Activated CD4-positive, alpha-beta T cell treated with anti-CD3 and anti-CD28 coated beads for 24 hours (primary cell): Measurements from ENCODE around the gene LTBR.
"Not testable (repeated sequence)": the region's sequence is repeated elsewhere in the genome, so short reads cannot be mapped to it uniquely, and the experiment has no call there.

Experiments used
- DNase-seq, 2 donors: peaks; one replicate each; pipeline ENCODE4 v3.0.0-alpha.2; 2020; ENCODE audit warnings: low read depth in 2 of 2

Gene LTBR

DNA sequence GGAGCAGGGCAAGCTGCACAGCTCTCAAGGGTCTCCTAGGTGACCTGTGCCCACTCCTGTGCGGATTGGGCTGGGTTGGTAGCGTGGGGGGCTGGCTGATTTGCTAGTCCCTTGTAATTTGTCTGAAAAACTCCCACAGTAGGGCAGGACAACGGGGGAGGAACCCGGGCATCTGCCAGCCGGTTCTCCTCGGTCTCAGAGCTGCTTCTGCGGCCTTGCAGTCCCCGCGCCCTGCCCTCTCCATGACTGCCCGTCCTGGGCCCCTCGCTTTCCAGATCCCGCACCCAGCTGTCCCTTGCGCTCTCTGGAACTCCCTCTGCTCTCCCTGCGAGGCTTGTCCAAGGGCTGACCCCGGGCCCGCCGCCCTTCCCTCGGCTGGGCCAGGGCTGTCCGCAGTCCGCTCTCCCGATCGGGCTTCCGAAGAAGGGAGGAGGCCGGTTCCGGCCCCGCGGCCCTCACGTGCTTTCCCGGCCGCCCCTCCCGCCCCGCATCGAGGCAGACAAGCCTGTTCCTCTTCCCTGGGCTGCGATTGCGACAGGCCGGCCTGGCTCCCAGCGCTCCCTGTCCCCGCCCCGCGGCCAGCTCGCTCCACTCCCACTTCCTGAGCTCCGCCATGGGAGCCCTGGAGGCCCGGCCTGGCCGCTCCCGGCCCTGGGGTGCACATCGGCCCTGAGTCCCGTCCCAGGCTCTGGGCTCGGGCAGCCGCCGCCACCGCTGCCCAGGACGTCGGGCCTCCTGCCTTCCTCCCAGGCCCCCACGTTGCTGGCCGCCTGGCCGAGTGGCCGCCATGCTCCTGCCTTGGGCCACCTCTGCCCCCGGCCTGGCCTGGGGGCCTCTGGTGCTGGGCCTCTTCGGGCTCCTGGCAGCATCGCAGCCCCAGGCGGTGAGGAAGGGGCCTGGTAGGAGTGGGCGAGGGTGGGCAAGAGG is at the start of gene LTBR:
TSS of gene LTBR (plus strand) at position 591 of the 927 bp plus-strand sequence. CDS start at position 788, 197 bp downstream.
- no peak for DNase-seq

DNA sequence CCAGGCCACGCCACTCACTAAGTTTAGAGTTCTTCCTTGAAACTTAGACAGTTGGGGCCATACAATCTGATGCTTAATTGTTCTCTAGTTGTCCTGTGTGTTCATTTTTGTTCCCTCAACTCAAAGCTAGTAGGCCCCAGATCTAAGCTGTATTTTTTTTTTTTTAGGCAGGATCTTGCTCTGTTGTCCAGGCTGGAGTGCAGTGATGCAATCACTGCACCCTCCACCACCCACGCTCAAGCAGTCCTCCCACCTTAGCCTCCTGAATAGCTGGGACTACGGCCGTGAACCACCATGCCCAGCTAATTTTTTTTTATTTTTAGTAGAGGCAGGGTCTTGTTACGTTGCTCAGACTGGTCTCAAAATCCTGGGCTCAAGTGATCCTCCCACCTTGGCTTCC is 49.6 kb upstream of the LTBR start:
- no peak for DNase-seq

DNA sequence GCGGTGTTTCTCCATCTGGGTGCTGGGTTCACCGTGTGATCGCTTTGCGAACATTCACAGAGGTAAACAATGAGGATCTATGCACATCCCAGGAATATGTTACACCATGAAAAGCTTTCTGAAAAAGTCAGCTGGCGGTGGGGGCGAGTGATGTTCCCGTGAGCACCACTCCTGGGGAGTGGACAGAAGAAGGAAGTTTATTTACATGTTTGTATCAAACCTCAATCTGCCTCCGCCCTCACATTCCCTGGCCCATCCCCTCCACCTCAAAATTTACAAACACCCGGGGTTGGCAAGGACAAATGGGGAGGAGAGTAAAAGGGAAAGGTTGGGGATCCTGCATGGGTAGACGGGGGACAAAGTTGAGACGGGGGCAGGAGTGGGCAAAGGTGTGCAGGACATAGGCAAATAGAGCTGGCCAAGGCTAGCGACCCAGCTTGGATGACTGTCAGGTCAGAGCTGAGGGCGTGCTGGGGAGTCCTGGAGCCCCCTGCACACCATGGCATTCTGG is 49.0 kb upstream of the LTBR start:
- no peak for DNase-seq

DNA sequence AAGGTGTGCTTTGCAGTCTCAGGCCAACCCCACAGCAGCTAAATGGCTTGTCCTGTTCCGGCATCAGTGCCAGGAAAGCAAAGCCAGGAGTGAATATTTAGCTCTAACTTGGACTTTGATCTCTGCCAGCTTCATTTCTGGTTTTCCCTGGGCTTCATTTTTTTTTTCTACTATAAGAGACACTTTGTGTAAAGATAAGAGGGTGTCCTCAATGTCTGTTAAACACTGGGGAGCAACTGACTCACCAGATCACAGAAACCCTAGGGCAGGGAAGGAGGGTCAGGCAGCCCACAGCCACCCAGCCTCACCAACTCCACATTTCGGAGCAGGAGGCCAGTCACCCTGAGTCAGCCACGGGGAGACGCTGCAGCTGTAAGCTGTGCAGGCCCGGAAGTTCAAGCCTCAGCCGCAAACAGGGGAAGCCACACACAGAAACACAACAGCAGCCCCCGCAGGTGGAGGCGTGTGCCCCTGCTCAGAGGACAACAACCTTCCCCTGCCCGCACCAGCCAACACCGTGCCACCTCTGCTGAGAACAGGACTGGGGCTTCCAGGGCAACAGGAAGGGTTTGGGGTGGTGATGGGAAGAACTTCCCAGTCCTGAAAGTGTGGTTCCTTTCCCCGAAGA is 48.4 kb upstream of the LTBR start:
- DNase-seq, result peak; percentile 72 to 76

DNA sequence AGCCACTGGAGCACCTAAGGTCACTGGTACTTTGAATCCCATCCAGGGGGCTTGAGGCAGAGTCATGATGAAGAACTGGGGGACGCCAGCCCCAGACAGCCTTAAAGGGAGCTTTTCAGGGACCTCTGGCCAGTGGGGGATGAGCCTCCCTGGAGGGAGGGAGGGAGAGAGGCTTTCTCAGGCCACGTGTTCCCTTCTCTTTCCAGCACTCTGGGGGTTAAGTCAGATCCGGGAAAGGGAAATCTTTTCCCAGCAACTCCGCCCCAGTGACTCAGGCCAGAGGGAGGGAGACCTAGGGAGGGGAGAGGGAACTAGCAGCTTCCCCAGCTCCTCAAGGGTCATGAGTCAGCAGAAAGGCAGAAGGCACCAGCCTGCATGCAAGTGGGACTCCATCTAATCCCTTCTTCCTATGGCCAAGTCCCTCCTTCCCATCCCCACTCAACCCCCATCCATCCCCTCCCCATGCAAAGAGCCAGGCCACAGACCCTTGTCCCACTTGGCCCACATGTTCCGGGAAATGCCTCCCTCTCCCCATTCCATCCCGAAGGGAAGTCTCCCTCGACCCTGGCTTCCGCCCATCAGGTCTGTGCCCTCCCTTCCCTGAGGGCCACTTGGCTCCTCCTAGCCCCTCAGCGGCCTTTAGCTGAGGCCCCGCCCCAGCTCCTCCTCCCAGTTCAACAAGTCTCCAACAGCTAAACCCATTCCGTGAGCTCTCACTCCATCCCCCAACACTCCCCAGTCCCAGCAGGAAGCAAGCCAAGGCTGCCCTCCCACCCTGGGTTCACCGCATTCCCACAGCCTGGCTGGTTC is 47.7 kb upstream of the LTBR start:
- DNase-seq, result peak in 1 of 2 donors; percentile 49

DNA sequence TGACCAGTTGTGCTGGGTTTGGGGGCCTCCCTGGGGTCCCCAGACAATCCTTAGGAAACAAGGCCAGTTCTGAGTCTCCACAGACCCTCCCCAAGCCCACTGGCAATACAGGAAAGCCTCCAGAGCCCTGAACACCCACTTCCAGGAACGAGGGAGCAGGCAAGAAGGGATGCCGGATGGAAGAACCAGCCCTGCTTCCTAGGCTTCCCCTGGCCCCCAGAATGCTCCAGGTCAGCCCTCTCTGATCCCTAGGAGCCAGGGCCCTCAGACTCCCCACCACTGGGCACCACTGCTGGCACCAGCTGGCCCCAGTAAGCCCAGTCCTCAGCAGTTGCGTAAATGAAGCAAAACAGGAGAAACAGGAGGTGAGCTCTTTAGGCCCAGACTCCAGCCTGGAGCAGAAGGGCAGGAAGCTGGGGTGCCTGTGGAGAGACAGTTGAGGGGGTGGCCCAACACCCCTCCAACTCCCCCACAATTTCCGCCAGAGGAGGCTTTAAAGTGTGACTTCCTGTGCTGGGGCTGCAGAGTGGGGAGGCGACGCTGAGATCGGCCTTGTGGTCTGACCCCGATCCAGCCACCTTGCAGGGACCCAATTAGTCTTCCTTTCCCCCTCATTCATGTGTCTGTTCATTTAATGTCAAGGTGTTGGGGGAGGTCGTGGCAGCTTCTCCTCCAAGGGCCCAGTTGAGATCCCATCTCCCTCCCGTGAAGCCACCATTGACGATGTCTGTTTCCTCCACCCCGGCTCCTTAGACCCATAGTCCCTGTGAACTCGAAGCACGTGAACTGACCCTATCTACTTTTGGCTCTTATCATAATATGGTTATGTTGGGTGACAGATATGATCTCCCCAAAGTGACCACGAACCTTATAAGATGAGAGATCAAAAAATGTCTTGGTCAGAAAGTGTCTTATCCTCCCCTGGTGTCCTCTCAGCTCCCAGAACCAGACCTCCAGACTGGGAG is 46.8 kb upstream of the LTBR start:
- no peak for DNase-seq

DNA sequence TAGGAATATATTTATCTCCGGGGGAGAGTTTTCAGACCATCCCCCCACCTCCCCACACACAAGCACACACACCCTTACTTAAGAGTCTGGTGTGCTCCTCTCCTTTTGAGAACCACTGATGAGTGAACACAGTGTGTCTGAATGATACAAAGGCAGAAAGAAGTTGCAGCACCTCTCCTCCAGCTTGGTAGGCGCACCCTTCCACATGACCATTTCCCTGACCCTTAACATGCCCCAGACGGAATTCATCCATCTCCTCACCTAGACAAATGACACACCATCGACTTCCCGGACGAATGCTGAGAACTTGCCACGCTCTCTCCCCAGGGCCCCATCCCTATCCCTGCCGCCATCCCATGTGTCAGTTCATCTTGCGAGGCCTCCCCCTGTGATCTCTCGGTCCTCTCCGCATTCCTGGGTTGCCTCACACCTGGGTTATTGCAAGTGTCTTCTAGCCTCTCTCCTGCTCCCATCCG is 46.0 kb upstream of the LTBR start:
- DNase-seq, result no peak

DNA sequence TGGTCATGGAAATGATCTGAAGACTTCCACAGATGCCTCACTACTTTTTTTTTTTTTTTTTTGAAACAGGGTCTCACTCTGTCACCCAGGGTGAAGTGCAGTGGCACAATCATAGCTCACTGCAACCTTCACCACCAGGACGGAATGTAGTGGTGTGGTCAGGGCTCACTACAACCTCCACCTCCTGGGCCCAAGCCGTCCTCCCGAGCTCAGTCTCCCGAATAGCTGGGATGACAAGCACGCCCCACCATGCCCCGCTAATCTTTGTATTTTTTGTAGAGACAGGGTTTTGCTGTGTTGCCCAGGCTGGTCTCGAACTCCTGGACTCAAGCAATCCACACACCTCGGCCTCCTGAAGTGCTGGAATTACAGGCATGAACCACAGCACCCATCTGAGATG is 45.4 kb upstream of the LTBR start:
- not testable (repeated sequence) for DNase-seq

DNA sequence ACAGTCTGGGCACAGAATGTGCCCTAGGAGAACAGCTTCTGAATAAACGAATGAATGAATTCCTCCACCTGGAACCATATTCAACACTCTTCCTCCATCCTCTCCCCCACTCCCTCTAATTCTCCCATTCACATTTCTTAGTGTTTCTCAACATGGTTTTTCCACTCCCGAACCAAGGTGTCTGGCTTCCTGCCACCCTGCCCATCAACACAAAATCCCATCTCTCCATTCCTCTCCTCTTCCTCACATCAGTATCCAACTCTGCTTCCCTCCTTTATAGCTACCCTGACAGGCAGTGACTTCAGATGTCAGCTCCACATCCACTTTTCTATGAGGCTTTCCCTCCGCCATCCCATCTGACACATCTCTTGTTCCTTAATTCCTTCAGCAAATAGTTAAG is 45.0 kb upstream of the LTBR start:
- no peak for DNase-seq

DNA sequence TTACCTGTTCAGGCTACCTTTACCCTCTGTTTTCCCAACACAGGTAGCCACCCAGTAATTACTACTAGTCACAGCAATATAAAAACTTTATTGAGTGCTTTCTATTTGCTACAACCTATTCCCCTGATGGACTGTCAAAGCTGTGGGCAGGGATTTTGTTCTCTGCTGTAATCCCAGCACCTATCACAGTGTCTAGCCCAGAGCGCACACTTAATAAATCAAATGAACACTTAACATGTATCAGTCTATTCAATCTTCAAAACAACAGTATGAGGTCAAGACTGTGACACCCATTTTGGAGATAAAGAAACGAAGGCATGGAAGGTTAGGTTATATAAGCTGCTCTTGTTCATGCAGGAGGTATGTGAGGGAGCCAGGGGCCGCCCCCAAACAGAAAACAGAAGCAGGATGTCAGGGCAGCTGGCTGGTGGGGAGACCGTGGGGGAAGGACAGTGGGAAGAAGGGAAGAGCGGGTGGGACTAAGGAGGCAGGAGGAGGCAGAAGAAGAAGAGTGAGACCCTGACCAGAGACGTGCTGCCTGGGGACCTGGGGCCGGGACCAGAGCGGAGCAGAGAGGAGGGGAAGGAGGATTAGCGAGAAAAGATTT is 43.8 kb upstream of the LTBR start:
- DNase-seq, result no peak

DNA sequence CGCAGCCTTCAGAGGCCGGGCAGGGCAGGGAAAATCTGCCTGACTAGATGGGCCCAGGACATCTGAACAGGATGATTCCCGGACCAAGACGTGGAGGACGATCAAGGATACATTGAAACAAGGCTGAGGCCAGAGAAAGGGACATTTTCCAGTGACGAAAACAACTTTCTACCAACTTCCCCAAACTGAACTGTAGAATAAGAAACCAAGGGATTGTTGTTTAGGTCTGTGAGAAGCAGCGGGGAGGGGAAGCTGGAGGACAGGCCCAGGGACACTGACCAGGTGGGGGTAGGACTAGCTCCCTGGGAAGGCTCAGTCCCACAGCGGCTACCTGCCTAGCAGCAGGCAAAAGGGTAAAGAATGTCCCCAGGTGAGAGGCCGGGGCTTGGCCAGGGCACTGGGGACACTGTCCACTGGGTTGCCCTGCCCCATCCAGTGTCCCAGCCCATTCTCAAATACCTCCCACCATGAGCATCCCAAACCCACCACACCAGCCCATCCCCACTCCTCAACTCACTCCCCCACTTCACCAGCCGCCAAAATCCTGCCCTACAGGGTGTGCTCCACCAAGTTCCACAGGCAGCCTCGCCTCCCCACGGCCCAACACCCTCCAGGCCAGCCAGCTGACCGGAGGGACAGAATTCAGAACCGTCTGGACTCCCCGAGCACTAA is 43.1 kb upstream of the LTBR start:
- no peak for DNase-seq

DNA sequence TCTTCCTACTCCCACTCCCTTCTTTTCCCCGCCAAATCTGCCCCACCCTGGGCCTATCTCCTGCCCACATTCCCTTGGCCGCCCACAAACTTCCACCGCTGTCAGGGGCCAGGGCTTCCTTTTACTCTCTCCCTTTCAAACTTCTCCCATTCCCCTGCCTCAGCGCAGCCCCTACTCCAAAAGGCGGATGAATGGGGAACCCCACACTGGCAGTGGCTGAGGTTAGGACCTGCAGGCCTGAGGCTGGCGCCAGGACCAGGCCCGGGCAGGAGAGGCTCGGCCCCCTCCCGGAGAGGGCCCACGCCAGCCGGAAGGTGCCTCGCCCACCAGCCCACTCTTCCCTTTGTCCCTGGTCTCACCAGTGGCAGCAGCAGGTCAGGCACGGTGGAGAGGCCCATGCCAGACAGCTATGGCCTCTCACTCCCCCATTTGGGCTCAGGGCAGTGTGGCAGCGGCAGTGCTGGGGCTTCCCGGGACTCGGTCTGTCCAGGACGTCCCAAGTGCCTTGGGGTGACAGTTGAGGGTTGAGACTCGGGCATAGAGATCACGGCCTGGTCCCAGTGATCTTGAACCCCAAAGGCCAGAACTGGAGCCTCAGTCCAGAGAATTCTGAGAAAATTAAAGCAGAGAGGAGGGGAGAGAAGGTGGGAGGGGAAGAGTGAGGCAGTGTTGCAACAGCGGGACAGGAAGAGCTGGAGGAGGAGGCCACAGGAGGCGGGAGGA is 42.4 kb upstream of the LTBR start, which contains the start of gene TNFRSF1A:
TSS of gene TNFRSF1A (minus strand) at position 660 of the 723 bp plus-strand sequence. CDS start at position 398, 262 bp downstream.
- DNase-seq, result no peak

DNA sequence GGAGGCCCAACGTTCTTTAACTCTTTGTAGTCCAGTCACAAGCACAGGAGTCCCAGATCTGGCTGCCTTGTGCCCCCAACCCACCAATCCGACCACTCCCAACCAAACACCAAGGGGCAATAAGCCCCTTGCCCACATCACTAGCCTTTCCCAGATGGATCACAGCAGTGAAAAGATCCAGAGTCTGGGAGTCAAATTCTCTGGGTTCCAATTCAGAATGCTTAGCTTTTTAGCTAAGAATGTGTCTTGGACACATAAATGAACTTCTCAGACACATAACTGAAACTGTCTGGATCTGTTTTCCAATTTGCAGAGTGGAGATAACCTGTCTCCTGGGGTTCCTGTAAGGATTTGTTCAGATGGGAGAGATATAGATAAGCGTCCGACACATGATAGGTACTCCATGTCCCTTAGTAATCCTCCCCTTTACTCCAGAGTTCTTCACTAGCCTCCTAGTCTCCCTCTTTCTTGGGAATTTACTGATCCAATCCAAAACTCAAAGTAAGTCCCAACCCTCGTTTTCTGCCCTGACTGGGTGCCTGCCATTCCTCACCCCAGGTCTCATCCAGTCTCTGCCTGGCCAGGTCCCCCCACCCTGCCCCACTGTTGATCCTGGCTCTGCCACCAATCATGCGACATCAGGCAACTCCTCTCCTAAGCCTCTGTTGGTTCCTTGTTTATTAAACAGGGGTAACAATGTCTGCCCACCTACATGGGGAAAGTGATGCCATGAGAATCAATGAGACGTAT is 41.6 kb upstream of the LTBR start:
- no peak for DNase-seq

DNA sequence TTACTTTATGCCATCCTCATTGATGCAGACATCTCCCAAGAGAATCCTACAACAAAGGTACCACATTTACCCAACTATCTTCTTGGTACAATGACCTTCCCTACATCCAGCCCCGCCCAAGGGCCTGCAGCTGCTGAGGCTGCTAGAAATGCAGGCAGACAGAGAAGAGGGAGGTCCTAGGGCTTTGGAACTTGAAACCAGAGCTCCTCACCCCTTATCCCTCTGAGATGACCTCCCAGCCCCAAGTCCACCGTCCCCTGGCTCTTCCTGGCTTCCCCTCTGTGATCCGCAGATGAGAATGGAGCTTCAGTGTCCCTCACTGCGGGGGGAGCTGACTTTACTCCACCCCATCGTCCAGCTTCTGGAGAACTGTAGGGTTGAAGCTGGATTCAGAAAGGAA is 40.4 kb upstream of the LTBR start:
- no peak for DNase-seq

DNA sequence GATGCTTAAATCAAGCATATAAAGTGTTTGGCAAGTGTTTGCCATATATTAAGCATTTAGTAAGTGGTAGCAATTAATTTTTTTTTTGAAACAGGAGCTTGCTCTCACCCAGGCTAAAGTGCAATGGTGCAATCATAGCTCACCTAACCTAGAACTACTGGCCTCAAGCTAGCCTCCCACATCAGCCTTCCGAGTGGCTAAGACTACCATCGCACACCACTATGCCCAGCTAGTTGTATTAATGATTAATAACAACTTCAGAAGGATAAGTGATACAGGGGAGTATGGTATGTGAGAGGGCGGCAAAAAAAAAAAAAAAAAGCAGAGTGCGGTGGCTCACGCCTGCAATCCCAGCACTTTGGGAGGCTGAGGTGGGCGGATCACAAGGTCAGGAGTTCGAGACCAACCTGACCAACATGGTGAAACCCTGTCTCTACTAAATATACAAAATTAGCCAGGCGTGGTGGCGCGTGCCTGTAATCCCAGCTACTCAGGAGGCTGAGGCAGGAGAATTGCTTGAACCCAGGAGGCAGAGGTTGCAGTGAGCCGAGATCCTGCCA is 39.8 kb upstream of the LTBR start:
- not testable (repeated sequence) for DNase-seq

DNA sequence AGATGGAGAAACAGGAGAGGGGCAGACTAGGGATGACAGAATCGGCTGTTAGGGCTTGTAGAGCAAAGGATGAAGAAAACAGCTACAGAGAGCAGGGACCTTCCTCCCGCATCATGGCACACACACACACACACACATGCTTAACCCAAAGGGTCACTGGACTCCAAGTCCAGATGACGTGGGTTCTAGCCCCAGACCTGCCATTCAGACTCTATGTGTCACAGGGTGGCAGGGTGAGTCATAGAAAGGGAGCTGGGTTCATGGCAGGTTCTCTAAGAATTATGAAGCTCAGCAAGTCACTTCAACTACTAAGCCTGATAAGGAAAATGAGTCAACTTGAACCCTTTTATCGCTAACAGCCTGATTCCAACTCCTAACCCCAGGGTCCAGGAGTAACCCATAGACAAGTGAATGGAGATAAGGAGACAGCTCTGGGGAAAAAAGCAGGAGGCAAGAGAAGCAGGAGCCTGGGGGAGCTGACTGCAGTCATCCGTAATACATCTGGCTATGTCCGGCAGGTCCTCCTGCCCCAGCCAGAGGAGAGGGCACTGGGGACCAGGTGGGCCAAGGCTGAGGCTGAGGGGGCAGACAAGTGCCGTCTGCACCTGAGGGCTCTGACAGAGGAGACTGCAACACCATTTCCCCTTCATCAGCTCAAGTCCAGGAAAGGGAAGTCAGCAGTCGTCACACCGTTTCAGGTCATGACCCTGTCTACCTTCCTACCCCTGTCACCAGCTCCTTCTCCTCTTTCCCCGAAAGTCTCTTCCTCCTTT is 38.5 kb upstream of the LTBR start:
- no peak for DNase-seq

DNA sequence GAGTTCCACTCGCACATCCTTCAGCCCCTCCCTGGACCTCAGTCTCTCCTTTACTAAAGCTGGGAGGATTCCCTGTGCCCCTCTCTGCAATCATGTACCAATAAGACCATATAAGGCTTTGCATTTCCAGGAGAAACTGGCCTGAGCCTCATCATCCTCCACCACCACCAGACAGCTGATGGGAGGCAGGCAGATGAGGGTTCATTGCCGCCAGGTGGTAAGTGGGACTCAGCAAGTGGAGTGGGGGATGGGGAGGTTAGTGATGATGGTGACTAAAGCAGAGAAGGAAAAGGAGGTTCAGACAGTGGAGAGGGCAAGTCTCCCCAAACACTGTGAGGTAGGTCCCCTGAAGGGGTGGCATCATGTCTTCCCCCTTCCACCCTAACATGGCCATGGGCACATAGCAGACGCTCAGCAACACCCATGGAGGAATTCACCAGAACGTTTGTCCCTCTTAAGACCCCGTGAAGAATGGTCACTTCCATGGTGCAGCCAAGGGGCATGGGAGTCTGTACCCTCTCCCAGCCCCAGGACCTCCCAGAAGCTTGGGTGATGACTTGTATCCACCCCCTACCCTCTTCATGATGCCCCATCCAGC is 37.6 kb upstream of the LTBR start:
- DNase-seq, result no peak
